ENCODE data around the gene EZH2. TPM values are rescaled to one million over a fixed set of nuclear protein-coding genes. Genes with fewer than 3 reads are reported as not detected.

EZH2 gene
- total and polyA plus RNA-seq, 2 of the 4 experiments (the other 2 are of a cell fraction): 13.1 to 19.8 TPM

- H3K4me2 ChIP-seq (ENCODE audit: low read depth, low read length): no peak overlapping the region
- no peaks in the 10 kb centered on the region for H3K4me1 ChIP-seq (ENCODE audit: control insufficient read depth, insufficient read depth, low read length)
- H3K4ac ChIP-seq (ENCODE audit: low read depth, low read length): no peak overlapping the region
- dilution Hi-C loops (cut with HindIII; ENCODE audit: low sequenced_read_pairs, unreplicated experiment): no loop called here
- H3K79me1 ChIP-seq (ENCODE audit: low read depth in 1 of 2, low read length in 2 of 2): peaks cover 0 to 11% of the 10 kb centered on the region in 2 experiments; a peak in 2 of 4 replicates
- no TSS peak for BruUV-seq (replicated peaks)
- H2AK9ac ChIP-seq (replicated peaks; ENCODE audit: low read depth, low read length, poor library complexity): peak overlapping the region; percentile 45
- H3K27ac ChIP-seq (ENCODE audit: insufficient read depth, low read length): no peak overlapping the region
- no peak overlapping the region for H2BK15ac ChIP-seq (ENCODE audit: low read depth, low read length)
- H3K18ac ChIP-seq (ENCODE audit: low read depth, low read length): no peak overlapping the region
- POLR2A ChIA-PET (ENCODE audit: unreplicated experiment): no interaction called here
- H2AFZ ChIP-seq (replicated peaks; ENCODE audit: low read length, poor library complexity): no peak overlapping the region
- no peak overlapping the region for H3K4me3 ChIP-seq (ENCODE audit: insufficient read depth, low read depth, low read length)
- H2AK5ac ChIP-seq (ENCODE audit: low read depth, low read length): no peak overlapping the region
- H4K91ac ChIP-seq (ENCODE audit: insufficient read depth, low read depth, low read length): no peak overlapping the region
- H3K27me3 ChIP-seq (ENCODE audit: control insufficient read depth, insufficient read depth, low read length): no peaks in the 10 kb centered on the region
- no peaks in the 10 kb centered on the region; the same call in 1 of the 2 replicates for H4K20me1 ChIP-seq (ENCODE audit: insufficient read depth, low read length)
- CTCF ChIA-PET: no interaction called here
- H2BK120ac ChIP-seq (ENCODE audit: low read depth, low read length): no peak overlapping the region
- no peak overlapping the region for H3K56ac ChIP-seq (ENCODE audit: extremely low read depth, insufficient read depth, low read length)
- H3K9ac ChIP-seq (ENCODE audit: low read depth, low read length): no peak overlapping the region
- H3K9me1 ChIP-seq (ENCODE audit: insufficient read depth, low read length): no peaks in the 10 kb centered on the region
- H3K14ac ChIP-seq (replicated peaks; ENCODE audit: low read depth, low read length): no peak overlapping the region
- intact Hi-C loops (cut with micrococcal nuclease): no loop called here
- TF ChIP-seq RAD21 (IDR thresholded peaks at IDR 0.05; ENCODE audit: low read length) (no peak), RFX5 (IDR thresholded peaks at IDR 0.05; ENCODE audit: low read depth, low read length) (no peak), BHLHE40 (IDR thresholded peaks at IDR 0.05; ENCODE audit: low read depth, low read length) (no peak), USF2 (IDR thresholded peaks at IDR 0.05; ENCODE audit: low read depth, low read length) (no peak), RCOR1 (IDR thresholded peaks at IDR 0.05; ENCODE audit: insufficient replicate concordance, low read length) (no peak), CEBPB (IDR thresholded peaks at IDR 0.05; ENCODE audit: low read depth, low read length) (no peak), FOS (IDR thresholded peaks at IDR 0.05; ENCODE audit: low read depth, low read length) (no peak), CTCF (conservative IDR thresholded peaks at IDR 0.05; ENCODE audit: low read depth, low read length) (no peak), MXI1 (IDR thresholded peaks at IDR 0.05; ENCODE audit: borderline replicate concordance, low read depth, low read length) (no peak), MAZ (IDR thresholded peaks at IDR 0.05; ENCODE audit: borderline replicate concordance, low read depth, low read length) (no peak)
- in situ Hi-C loops (cut with MboI; ENCODE audit: low sequenced_read_pairs): no loop called here
- no peak overlapping the region for H4K5ac ChIP-seq (ENCODE audit: low read depth, low read length)
- no peak overlapping the region for H4K8ac ChIP-seq (ENCODE audit: low read depth in 2 of 2, low read length in 2 of 2)
- H2BK20ac ChIP-seq (ENCODE audit: low read depth, low read length): no peak overlapping the region
- H2BK5ac ChIP-seq (ENCODE audit: low read depth, low read length, poor library complexity, severe bottlenecking): no peak overlapping the region
- H3K23ac ChIP-seq (ENCODE audit: low read depth, low read length): no peak overlapping the region
- WGBS, 2 experiments (ENCODE audit: extremely low coverage in 2 of 2, insufficient read length in 1 of 2): 94% methylated on average over 9 of the region's 13 CpGs; no CpG with 5 or more reads in 1 of the 2 experiments
- ATAC-seq (ENCODE audit: low read depth) (no peak), DNase-seq (no peak)
- no peaks in the 10 kb centered on the region for H3K9me3 ChIP-seq (ENCODE audit: control insufficient read depth, insufficient read depth, low read length)
- H3K36me3 ChIP-seq (ENCODE audit: control insufficient read depth, insufficient read depth, low read length): peaks cover 53% of the 10 kb centered on the region
Measured at GRCh38 chr7:148800677-148801076, 83.4 kb downstream of the EZH2 start.
